Testis (tissue), 2 donors: ENCODE results near the gene CHCHD10.

Experiments used
- POLR2A ChIP-seq: fragments of 450-650 bp; IDR thresholded peaks from one replicate; pipeline ENCODE4 v1.6.1; 2017; ENCODE audit warnings: antibody characterized with exemption, mild to moderate bottlenecking, moderate library complexity
- TF ChIP-seq, protein P1 (sequence below), 3 experiments: fragments of 450-650 bp in 2 of 3; fragments of 200-600 bp in 1 of 3; sonication (generic) in 1 of 3; IDR thresholded peaks; one replicate each; pipeline ENCODE4 v1.5.1; 2016 to 2019; ENCODE audit warnings: antibody characterized with exemption in 3 of 3, mild to moderate bottlenecking in 2 of 3, moderate library complexity in 1 of 3

DNA sequence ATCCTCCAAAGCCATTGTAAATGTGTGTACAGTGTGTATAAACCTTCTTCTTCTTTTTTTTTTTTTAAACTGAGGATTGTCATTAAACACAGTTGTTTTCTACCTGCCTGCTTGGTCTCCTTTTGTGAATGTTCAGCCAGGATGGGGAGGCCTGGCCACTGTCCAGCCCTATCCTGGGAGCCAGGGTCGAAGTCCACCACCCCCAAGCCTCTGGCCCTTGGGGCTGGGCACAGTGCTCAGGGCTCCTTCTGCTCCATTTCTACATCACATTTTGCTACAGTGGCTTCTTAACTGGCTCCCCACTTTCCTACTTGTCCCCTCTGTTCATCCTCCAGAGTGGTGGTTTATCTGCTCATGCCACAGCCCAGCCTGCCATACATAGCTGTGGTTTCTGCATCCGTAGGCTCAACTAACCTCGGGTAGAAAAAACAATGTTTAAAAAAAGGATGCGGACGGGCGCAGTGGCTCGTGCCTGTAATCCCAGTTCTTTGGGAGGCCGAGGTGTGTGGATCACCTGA, 16.5 kb upstream of the CHCHD10 start:
- TF ChIP-seq, protein P1, sequence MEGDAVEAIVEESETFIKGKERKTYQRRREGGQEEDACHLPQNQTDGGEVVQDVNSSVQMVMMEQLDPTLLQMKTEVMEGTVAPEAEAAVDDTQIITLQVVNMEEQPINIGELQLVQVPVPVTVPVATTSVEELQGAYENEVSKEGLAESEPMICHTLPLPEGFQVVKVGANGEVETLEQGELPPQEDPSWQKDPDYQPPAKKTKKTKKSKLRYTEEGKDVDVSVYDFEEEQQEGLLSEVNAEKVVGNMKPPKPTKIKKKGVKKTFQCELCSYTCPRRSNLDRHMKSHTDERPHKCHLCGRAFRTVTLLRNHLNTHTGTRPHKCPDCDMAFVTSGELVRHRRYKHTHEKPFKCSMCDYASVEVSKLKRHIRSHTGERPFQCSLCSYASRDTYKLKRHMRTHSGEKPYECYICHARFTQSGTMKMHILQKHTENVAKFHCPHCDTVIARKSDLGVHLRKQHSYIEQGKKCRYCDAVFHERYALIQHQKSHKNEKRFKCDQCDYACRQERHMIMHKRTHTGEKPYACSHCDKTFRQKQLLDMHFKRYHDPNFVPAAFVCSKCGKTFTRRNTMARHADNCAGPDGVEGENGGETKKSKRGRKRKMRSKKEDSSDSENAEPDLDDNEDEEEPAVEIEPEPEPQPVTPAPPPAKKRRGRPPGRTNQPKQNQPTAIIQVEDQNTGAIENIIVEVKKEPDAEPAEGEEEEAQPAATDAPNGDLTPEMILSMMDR (IDR thresholded peaks at IDR 0.05) = no peak
- TF ChIP-seq POLR2A = no peak
